Adrenal gland (tissue), 12 donors: Measurements from ENCODE around the gene STC2. TPM values are rescaled to one million over a fixed set of nuclear protein-coding genes. Genes with fewer than 3 reads are reported as not detected.

Experiments used
- DNase-seq, 7 donors: peaks; one replicate each; pipeline ENCODE4 v3.0.0-alpha.2; 2019 to 2020
- H3K27ac ChIP-seq, 5 donors: fragments of 200-600 bp; sonication (generic) in 4 of 5; 1 replicate in 3 of 5; 2 replicates in 2 of 5; pipeline versions ENCODE4 v1.5.1 to v1.8.0; 2016 to 2020; ENCODE audit warnings: mild to moderate bottlenecking in 1 of 5
- H3K27me3 ChIP-seq: fragments of 200-600 bp; 2 replicates; pipeline ENCODE4 v1.8.0; 2021
- H3K36me3 ChIP-seq, 2 donors: fragments of 200-600 bp; replicated peaks in 1 of 2; 1 replicate in 1 of 2; 2 replicates in 1 of 2; pipeline versions ENCODE4 v1.5.1 to v1.8.0; 2018 to 2022
- H3K4me1 ChIP-seq, 2 donors: fragments of 200-600 bp; replicated peaks in 1 of 2; 1 replicate in 1 of 2; 2 replicates in 1 of 2; pipeline versions ENCODE4 v1.5.1 to v1.8.0; 2018 to 2021
- H3K4me3 ChIP-seq, 4 donors: fragments of 200-600 bp; sonication (generic) in 3 of 4; one replicate each; pipeline ENCODE4 v1.5.1; 2016 to 2018
- H3K9me3 ChIP-seq, 3 donors: fragments of 200-600 bp; sonication (generic) in 1 of 3; replicated peaks in 1 of 3; 1 replicate in 2 of 3; 2 replicates in 1 of 3; pipeline versions ENCODE4 v1.5.1 to v1.8.0; 2016 to 2021
- CTCF ChIP-seq, 6 experiments: fragments of 450-650 bp in 4 of 6; fragments of 200-600 bp in 2 of 6; sonication (generic) in 1 of 6; IDR thresholded peaks; 1 replicate in 5 of 6; 2 replicates in 1 of 6; pipeline versions ENCODE4 v1.5.1 to v1.8.0; 2016 to 2021; ENCODE audit warnings: antibody characterized with exemption in 6 of 6, mild to moderate bottlenecking in 2 of 6, moderate library complexity in 1 of 6
- POLR2A ChIP-seq, 2 donors: fragments of 450-650 bp; IDR thresholded peaks; one replicate each; pipeline ENCODE4 v1.6.1; 2017; ENCODE audit warnings: antibody characterized with exemption in 2 of 2, mild to moderate bottlenecking in 2 of 2, moderate library complexity in 1 of 2
- WGBS, 4 donors: extraction: QIAGEN DNeasy Blood & Tissue Kit in 2 of 4; methylation state at CpG; one replicate each; pipeline versions ENCODE4 v1.1.5 to v1.1.7; 2013 to 2017; 5-methylcytosine and 5-hydroxymethylcytosine counted together
- intact Hi-C, 2 donors: fragments of 100-400 bp; cut with DNase I; formaldehyde crosslinking; loops; one replicate each; pipeline versions ENCODE4 v1.14.1 to v1.15.0; 2022 to 2023
- polyA plus RNA-seq, 3 donors: library from polyadenylated mRNA; stranded (reverse); fragments of 200-250 nt in 2 of 3; fragments of 350-450 nt in 1 of 3; fragmentation: Illumina TruSeq in 1 of 3; extraction: RNeasy Lipid Tissue Mini Kit (QIAGEN cat#74804) in 1 of 3; gene quantifications; one replicate each; pipeline ENCODE4 v1.2.3, GENCODE V29; 2013 to 2014
- total RNA-seq, 9 donors: library from RNA; depleted of rRNA in 4 of 9; stranded (reverse); fragments of >200 nt in 4 of 9; fragments of 120-200 nt in 1 of 9; fragmentation: NEBNext Ultra II Directional in 1 of 9; extraction: Animal tissue kit (Norgen Biotek cat#: 25700) in 1 of 9; gene quantifications; one replicate each; pipeline versions ENCODE4 v1.1.0 to v1.2.4, GENCODE V29; 2013 to 2023
- donor health status: healthy with polysubstance abuse.
- donor health status: Bipolar disorder and iron deficiency.
- donor health status: DM: yes; HTN: yes; CAD: no.
- donor health status: DM: no; HTN: no; CAD: no.
- donor health status: DM: no; HTN: no; CAD: no.
- donor health status: DM: yes; HTN: yes; CAD: no.

Gene STC2
- total and polyA plus RNA-seq, 12 donors, result 0.28 to 3.5 (median 1.0) TPM

DNA sequence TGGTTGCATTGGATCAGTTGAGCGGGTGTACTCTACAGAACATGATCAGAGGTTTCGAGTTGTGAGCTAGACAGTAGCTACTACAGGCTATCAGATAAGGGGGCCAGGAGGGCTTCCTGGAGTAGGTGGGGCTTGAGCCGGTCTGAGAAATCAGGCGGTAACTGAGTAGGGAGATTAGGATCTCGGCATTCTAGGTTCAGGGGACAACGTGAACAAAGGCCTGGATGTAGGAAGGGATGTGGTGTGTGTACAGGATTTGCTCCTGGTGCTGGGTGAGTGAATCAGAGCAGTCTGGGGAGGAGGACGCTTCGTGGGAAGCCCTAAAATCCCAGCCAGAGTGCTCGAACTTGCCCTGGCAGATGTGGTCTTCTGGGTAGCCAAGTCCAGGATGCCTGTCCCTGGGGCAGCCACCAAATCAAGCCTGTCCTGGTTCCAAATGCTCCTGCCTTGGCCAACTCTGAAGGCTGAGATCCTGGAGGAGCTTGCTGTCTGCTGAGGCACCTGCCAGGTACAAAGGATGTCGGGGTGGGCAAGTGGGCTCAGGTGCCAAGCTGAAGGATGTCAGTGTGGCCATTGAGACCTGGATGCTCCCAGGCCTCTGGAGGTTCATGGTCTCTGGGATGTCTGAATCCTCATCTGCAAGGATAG is 33.4 kb downstream of the STC2 start:
- H3K27me3 ChIP-seq, result peaks cover 9% of the 10 kb centered on the region
- H3K9me3 ChIP-seq, result no peaks in the 10 kb centered on the region
- H3K4me1 ChIP-seq, result peaks cover 0 to 4% of the 10 kb centered on the region in 2 donors
- 35 to 66% (median 59%) methylated on average over 7 to 10 of the region's 10 CpGs for WGBS, 4 donors
- no peak for DNase-seq
- intact Hi-C loops, result loop anchor here (2.0 to 10.0 kb wide), 3 partner anchors 36 to 280 kb away; no protein-coding TSS in a partner anchor
- H3K4me3 ChIP-seq, result no peak overlapping the region
- H3K36me3 ChIP-seq, result no peaks in the 10 kb centered on the region
- TF ChIP-seq POLR2A (IDR thresholded peaks at IDR 0.05) (no peak), CTCF (IDR thresholded peaks at IDR 0.05) (no peak)
- no peak overlapping the region for H3K27ac ChIP-seq

DNA sequence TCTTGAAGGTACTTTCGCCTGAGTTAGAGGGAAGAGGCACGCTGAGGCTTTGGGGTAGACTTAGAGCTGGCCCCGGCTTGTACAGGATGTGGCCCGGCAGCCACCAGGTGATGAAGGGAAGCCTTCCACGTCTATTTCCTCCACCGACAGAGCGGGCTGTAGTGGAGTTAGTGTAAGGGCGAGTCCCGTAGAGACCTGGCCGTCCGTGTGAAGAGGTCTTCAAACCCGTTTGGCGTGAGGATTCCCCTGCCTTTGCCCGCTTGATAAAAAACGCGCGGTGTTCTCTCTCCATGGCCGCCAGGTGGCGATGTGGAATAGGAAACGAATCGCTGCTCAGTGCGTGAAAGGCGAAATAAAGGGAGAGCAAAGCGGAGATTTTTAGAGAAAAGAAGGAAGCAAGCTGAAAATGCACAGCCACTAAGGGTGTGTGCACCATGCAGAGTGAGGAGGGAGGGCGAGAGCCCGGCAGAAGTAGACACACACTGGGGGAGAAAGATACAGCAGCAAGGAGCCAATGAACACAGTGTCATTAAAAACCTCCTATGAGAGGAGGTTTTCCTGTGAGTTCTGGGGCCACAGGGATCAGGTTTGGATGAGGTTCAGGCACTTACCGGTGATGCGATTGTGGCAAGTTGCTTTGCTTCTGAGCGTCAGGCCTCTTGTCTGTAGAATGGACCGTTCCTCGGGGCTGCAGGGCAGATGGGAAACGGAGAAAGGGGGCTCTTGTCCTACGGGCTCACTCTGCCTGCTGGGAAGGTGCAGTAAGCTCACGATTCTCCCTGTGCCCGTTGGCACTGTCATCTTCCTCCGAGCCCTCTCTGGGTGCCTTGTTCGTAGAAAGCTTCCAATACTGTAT is 34.2 kb downstream of the STC2 start:
- intact Hi-C loops, result loop anchor here (2.0 to 10.0 kb wide), 3 partner anchors 37 to 281 kb away; no protein-coding TSS in a partner anchor
- H3K4me3 ChIP-seq, result no peak overlapping the region
- H3K27ac ChIP-seq, result no peak overlapping the region
- no peaks in the 10 kb centered on the region for H3K36me3 ChIP-seq
- TF ChIP-seq CTCF (IDR thresholded peaks at IDR 0.05), result peak; percentile 85 to 95 (median 90)
- no peak for TF ChIP-seq POLR2A (IDR thresholded peaks at IDR 0.05)
- peak; percentile 68 to 88 (median 76) for DNase-seq
- peaks cover 13% of the 10 kb centered on the region for H3K27me3 ChIP-seq
- peaks cover 0 to 4% of the 10 kb centered on the region in 2 donors for H3K4me1 ChIP-seq
- WGBS, 4 donors, result 7 to 17% (median 14%) methylated on average over 28 to 37 of the region's 37 CpGs
- H3K9me3 ChIP-seq, result no peaks in the 10 kb centered on the region

DNA sequence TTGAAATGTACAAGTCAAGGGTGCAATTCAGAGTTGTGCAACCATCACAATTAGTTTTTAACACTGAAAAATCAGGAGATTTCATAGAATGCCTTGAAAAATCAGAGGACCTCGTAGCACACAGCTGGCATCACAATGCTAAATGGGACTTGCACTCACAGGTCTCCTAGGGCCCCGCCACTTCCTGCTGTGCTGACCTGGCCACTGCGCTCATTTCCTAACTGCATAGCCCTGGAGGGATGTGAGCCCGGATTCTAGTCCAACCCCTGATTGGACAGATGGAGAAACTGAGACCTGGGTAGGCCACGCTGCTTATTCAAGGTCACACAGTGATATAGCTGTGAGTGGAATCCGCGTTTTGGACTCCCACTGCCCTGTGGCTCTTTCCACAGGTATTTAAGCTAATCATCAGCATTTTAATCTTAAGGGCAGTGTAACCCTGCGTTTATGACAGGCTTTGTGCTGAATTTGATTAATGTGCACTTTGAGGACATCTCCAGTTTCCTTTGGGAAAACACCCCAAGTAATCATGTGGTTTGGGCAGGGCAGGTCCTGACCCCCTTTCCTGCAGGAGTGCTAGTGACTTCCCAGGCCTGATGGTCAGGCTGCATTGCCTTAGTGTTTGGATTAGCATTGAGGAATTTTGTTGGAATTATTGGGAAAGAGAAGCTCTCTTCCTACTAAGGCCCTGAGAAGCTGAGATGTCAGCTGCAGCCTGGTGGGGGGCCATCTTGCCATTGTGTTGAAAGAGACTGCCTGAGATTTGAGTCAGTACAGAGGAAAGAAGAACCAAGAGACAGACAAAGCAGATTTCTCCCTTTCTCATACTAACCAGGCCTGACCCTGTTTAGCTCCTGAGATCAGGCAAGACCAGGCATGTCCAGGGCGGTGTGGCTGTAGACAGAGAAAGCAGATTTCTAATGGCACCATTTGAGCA is 36.2 kb downstream of the STC2 start:
- no peaks in the 10 kb centered on the region for H3K36me3 ChIP-seq
- no peak for DNase-seq
- intact Hi-C loops, result loop anchor here (5.0 to 10.0 kb wide), 2 partner anchors 280 to 283 kb away; no protein-coding TSS in a partner anchor
- peaks cover 0 to 4% of the 10 kb centered on the region in 2 donors for H3K4me1 ChIP-seq
- no peak overlapping the region for H3K4me3 ChIP-seq
- H3K27me3 ChIP-seq, result peaks cover 28% of the 10 kb centered on the region
- no peak for TF ChIP-seq POLR2A (IDR thresholded peaks at IDR 0.05)
- TF ChIP-seq CTCF (IDR thresholded peaks at IDR 0.05), result no peak
- no peak overlapping the region for H3K27ac ChIP-seq
- H3K9me3 ChIP-seq, result no peaks in the 10 kb centered on the region
- WGBS, 4 donors, result 67 to 75% (median 74%) methylated on average over 9 of the region's 9 CpGs
